HG03442 (cell line): ENCODE measurements around the gene AFAP1L1.

Experiments
- ATAC-seq: cut with Tn5 transposase; IDR thresholded peaks from one replicate; pipeline ENCODE4 v1.9.1; 2021; ENCODE audit warnings: mild to moderate bottlenecking, moderate library complexity; ENCODE audit not compliant: unreplicated experiment

AFAP1L1 gene

DNA sequence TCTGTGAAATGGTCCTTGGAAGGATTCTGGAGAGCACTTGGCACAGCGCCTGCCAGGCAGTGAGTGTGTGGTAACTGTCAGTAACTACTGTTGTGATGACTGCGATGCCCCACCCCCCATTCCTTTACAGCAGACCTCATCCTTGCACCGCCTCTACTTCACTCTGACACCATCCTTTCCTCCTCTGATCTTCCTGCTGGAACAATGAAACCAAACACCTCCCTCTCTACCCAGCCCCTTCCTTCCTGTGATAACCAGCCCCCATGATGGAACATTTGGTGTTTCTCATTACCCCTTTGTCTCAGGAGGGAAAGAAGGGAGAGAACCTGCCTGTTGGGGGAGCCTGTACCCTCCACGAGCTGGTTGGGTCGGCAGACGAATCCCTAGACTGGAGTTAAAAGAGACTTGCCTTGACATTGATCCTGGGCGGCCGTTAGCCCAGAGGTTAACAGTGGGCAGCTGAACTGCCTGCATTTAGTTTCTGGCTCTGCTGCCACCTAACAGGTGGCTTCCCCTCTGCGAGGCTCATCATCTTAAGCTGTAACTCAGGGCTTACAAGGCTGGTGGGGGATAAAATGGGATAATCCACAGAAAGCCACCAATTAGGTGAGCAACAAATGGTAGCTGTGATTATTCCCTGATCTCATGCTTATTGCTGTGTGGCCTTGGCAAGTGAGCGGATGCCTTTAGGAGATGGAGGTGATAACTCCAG lies 39.4 kb downstream of the AFAP1L1 start:
- no peak for ATAC-seq

DNA sequence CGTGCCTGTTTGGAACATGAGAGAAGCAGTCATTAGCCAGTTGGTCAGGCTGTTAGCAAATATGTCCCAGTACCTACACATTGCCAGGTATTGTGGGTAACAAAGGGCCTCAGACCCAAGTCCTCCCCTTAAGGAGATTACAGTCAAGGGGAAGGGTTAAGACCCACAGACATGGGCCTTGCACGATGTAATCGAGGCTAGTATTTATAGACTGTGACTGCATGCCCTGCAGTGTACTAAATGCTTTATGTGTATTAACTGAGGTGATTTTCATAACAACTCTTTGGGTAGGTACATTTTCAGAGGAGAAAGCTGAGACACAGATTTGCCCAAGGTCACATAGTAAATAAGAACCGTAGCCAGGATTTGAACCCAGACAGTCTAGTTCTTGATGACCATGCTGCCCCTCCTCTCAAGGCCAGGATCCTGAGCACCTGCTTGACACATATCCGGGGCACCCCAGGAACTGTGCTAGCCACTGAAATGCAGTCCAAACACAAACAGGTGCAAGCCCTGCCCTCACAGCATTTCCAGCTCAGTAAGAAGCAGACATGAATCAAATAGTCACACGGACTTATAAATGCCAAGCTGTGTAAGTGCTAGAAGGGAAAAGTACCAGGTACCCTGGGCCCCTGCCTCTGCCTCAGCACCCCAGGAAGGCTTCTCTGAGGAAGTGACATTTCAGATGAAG lies 41.6 kb downstream of the AFAP1L1 start:
- no peak for ATAC-seq

DNA sequence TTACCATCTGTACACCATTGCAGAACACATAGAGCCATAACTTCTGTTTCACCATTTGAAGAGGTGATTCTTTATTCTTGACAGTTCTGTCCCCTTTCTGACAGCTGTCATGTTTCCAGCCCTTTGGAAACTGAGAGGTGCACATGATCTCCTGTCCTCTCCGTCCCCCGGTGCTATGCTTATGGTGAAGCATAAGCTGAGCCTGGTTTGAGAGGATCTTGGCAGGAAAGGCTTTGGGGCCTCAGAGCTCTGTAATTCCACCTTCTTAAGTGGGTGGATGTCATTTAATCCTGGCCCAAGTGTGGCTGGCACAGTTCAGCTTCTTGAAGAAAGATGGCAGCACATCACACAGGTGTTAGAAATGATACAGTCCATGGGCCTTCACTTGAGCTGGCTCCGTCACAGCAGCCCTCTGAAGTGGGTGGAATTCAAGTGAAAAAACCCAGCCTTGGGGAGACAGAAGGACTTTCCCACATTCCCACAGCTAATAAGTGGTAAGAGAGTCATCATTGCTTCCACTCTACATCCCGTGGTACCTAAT lies 43.0 kb downstream of the AFAP1L1 start:
- no peak for ATAC-seq

DNA sequence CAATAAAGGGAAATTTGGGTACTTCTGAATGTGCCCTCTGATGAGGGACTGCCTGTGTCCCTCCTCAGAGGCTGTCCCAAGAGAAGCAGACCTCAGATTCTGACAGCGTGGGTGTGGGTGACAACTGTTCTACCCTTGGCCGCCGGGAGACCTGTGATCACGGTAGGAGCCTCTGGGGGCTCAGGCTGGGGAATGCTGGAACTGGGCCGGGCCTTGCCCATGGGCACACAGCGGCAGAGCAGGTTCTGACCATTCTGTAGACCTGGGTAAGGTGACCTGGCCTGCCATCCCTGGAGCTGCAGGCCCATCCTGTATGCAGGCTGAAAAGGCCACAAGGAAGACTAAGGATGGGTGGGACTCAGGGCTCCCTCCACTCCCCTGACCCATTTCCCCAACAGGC lies 44.1 kb downstream of the AFAP1L1 start:
- ATAC-seq = no peak

DNA sequence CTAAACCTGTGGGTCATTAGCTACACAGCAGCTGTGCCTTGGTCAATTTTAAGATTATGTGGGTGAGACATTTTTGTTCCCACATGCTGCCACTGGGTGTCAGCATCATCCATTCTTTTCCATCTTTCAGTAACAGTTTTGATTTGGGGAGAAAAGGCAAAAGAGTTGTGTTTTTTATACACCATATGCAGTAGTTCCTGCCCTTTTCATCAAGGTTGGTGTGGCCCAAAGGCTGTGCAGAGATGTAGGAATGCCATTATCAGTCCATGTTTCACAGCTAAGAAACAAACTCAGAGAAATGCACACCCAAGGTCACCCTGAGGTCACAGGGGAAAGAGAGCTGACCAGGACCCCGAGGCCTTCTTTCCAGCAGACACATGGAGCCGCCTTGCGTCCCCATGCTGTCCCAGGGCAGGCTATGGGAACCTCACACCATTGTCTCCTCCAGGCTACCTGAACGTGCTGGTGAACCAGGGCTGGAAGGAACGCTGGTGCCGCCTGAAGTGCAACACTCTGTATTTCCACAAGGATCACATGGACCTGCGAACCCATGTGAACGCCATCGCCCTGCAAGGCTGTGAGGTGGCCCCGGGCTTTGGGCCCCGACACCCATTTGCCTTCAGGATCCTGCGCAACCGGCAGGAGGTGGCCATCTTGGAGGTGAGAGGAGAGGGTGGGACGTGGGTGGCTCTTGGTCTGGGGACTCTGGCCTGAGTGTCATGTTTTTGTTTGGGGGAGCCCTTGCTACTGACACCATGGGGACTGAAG lies 45.8 kb downstream of the AFAP1L1 start:
- peak; percentile 80 for ATAC-seq

DNA sequence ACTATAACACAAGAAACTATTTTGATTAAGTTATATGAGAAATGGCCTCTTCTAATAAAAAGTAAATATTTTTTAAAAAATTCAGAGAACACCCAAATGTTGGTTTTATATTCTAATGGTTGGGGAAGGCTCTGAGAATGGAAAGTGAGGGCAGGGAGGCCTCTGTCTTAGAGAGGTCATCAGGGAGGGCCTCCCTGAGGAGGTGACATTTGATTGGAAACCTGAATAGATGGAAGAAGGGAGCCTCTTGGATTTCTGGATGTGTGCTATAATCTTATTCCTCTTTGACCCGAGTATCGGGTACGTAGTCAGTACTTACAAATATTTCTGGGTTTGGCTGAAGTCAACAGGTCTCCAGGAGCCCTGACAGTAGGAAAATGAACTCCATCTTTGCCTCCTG lies 47.5 kb downstream of the AFAP1L1 start:
- no peak for ATAC-seq

DNA sequence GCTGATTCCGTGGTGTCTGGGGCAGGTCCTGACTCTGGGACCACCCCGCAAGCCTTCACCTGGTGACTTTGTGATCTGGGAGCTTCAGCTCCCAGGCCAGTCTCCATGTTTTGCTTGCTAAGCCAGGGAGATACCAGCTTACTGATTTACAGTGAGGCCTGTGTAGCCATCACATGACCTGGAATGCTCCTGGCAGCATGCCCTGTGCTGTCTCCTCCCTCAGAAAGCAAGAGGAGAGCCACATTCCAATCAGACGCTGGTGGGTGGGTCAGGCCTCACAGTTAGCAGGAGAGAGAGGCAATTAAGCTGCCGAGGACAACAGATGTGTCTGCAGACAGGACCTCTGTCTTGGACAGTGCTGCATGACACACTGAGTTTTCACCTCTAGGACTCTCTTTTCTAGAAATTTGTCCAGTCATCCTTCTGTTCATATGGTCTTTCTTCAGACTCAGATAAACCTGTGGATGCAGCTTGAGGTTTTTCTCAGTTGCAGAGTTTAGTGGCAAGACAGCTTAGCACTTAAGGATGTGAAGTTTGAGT lies 49.2 kb downstream of the AFAP1L1 start:
- no peak for ATAC-seq

DNA sequence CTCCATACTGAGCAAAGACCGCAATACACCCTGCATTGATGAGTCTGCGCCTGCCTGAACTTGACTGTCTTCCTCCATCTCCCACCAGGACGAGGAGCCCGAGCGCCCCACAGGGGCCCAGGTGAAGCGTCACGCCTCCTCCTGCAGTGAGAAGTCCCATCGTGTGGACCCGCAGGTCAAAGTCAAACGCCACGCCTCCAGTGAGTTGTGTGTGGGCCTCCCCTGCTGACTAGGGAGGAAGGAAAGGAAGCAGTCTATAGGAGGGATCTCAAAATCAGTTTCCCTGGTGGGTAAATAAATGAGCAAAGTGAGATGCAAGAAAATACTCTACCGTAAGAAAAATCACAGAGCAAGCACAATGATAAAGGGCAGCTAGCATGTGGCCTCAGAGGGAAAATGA lies 50.9 kb downstream of the AFAP1L1 start:
- no peak for ATAC-seq

DNA sequence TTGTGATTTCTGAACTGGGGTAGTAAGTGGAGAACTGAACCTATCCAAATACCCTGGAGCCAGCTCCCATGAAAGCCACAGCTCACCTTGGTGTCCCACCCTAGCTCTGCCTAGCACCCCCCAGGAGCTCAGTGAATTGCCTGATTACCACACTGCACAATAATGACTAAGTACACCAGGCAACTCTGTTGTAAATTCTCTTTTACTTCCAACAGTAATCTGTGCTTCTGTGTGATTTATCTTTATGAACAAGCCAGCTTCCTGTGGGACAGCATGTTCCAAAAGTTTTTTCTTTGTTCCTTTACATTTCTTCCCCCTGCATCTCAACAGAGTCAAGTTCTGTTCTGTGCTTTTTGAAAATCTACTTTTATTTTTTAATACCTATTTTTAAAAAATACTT lies 51.6 kb downstream of the AFAP1L1 start:
- no peak for ATAC-seq

DNA sequence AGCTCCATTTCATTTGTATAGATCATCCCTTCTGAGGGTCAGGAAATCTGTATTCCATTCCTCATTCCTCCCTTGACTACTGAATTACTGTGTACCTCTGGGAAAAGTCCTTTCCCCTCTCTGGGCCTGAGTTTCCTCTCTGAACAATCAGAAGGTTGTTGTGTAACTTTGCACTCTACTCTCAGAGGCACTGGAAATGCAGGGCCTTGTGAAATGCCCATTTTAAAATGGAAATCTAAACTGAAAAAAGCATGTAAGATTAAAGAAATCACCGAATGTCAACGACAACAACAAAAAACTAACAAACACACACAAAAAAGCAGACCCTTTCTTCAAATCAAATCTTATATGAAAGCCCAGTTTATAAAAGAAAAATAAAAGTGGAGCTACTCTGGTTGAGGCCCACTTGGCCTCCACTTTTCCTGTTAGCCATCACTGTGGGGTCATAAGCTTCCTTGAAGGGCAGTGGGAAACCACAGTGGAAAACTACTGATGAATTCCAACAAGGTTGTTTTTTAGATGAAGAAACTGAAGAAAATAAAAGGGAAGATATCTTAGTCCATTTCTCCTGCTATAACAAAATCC lies 52.1 kb downstream of the AFAP1L1 start:
- ATAC-seq = no peak

DNA sequence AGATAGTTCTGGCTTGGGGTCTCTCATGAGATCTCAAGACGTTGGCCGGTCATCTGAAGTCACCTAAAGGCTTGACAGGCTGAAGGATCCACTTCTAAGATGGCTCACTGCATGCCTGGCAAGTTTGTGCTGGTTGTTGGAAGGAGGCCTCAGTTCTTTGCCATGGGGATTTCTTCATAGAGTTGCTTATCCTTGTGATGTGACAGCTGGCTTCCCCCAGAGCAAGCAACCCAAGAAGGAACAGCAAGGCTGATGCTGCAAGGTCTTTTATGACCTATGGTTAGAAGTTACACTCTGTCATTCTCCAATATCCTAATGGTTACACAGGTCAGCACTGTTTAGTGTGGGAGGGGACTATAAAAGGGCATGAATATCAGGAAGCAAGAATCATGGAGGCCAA lies 53.0 kb downstream of the AFAP1L1 start:
- ATAC-seq = no peak

DNA sequence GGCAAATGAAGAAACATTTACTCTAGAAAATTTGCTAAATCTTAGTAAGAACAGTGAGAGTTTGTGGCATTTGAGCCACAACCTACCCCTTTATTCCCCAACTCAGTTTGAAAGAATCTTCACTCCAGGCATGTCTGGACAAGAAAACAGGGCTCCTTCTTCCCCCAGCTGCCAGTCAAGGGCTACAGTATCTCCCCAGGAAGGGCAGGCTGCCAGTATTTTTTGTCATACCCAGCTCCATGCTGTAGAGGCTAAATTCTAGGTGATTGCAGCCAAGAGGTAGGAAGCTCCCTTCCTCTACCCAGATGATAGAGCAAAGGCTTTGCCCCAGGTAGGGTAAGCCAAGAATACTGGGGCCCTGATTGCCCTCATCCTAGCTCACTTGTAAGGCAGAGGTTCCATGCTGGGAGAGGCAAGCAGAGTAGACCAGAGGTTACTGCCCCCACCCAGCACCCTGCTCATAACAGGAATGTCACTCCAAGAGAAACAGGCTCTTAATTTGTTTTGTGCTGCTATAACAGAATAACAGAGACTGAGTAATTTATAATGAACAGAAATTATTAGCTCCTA lies 53.6 kb downstream of the AFAP1L1 start:
- no peak for ATAC-seq

DNA sequence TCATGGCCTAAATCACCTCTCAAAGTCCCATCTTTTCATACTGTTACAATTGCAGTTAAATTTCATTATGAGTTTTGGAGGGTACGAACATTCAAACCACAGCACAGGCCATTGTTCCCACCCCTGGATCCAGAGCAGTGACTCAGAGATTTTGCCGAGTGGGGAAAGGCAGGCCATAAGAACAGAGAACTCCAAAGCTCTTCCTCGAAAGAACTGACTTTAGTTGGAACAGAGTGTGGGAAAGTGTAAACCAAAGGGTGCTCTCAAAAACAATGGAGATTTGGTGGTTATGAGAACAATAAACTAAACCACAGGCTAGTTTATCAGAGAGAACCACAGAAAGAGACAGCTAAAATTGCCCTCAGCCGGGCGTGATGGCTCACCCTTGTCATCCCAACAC lies 54.2 kb downstream of the AFAP1L1 start:
- ATAC-seq = no peak

DNA sequence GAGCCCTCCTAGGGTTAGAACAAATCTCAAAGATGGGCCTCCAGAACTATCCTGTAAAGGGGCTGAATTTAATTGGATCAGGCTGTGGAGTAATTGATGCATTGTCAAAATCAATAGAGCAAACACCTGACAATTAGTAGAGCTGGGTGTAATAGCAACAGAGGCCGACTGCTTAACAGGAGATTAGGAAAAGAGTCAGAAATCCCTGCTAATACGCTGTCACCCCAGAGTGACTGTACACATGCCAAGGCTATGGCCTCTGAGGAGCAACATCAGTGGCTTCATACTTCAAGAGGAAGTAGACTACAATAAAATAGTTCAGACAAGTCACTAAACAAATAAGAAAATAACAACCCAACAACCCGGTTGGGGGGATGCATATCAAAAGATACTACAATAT lies 55.0 kb downstream of the AFAP1L1 start:
- no peak for ATAC-seq

DNA sequence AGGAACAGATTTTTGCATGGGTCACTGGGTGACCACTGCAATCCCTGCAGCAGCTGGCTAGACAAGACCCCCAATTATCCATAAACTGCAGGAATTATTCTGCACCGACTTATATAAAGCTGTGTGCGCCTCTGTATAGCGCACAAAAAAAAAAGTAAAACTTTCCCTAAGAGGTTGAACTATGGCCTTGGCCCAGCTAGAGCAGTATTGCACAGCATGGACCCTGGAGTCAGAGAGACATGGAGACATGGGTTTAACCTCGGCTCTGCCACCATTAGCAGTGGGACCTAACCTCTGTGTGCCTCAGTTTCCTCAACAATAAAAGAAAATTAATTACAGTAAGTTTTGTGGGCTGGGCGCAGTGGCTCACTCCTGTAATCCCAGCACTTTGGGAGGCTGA lies 56.5 kb downstream of the AFAP1L1 start:
- no peak for ATAC-seq

DNA sequence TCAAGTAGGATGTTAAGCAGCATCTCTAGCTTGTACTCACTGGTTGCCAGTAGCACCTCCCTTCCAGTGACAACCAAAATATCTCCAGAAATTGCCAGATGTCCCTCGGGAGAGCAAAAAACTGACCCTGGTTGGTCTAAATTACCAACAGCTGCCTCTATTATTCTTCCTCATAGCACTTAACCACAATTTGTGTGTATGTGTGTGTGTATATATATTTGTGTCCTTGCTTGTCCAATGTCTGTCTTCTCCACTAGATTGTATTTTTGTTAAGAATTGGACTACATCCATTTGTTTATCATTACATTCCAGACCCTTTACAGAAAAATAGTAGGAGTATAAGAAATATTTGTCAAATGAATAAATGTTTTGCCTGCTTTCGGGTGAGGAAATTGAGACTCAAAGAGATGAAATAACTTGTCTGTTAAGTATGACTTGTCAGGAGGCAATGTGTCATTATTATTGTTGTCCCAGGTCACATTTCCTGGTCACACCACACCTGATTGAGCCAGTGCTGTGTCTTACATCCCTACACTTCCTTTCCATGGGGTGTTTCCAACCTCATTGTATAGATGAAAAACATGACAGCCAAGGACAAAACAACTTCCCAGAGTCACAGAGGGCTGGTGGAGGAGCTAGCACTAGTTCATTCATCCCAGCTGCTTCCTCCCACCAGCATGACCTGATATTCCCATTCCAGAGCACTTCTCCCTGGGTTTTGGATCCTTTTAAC lies 62.2 kb downstream of the AFAP1L1 start:
- ATAC-seq = no peak

DNA sequence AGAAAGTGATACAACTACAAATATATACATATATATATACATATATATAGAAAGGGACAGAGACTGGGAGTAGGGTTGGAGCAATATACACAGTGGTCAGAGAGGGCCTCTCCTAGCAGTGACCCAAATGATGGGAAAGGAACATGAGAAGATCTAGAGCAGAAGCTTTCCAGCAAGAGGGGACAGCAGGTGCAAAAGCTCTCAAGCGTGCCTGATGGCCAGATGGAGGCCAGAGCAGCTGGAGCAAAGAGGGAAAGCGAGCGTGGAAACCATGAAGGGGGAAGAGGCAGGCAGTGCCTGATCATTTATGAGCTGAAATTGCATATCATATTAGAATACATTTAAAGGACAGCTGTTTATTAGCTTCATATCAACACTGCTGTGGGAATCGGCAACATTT lies 66.1 kb downstream of the AFAP1L1 start:
- no peak for ATAC-seq

DNA sequence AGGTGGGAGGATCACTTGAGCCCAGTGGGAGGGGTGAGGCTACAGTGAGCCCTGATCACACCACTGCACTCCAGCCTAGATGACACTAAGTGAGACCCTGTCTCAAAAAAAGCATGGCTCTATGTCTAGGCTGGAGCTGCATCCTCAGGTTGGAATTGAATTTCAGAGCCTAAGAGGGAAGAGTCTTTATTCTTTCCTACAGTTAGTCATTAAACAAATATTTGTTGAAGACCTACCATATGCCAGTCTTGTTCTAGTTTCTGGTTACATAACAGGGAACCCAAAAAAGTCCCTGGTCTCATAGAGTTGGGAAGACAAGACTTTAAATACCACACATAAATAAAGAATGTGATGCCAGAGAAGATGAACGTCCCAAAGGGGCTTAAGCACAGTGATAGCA lies 66.7 kb downstream of the AFAP1L1 start:
- no peak for ATAC-seq

DNA sequence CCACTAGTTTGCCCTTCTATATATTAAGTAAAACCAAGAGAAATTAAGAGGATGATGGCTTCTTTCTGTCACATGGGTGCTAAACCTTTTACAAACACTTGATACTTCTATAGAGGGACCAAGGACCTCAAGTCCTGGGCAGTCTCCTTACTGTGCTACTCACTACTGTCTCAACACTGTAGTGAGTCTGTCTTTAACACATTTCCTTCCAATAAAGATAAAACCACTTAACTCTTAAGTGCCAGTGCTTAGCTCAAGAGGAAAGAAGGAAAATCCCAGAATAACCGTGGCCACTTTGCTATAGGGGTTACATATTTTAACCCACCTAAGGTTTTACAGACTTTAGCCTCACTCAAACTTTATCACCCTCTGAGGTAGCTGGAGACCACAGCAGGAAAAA lies 69.3 kb downstream of the AFAP1L1 start:
- no peak for ATAC-seq

DNA sequence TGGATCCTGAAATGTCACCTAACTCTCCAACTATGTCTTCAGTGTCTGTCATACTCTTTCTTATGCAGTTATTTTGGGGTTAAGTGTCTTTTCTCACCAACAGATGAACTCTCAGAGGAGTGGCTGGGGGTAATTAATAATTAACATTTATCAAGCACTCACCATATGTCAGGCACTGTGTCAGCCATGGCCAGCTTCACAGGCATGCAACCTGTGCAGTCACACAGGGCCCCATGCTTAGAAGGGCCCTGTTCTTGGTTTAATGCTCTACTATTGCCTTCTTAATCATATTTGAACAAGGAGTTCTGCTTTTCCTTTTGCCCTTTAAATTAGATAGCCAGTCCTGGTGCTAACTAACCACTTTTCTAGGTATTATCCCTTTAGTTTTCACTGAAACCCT lies 70.2 kb downstream of the AFAP1L1 start:
- no peak for ATAC-seq
